SK-N-MC (cell line): ENCODE results near the gene IGF2R.

Experiments used
- EZH2 ChIP-seq: fragments of 200-600 bp; sonication (generic); IDR thresholded peaks from one replicate; pipeline ENCODE4 v1.6.1; 2017; ENCODE audit warnings: antibody characterized with exemption
- FOXP2 ChIP-seq: optimal IDR thresholded peaks from 2 replicates; pipeline ENCODE3; 2011; ENCODE audit warnings: mild to moderate bottlenecking, moderate library complexity; ENCODE audit not compliant: insufficient read depth; ENCODE audit errors: extremely low read length, control extremely low read depth
- POLR2AphosphoS5 ChIP-seq: IDR thresholded peaks from 2 replicates; pipeline ENCODE4 v1.6.1; 2012; ENCODE audit warnings: mild to moderate bottlenecking, low read depth, low read length, borderline replicate concordance

GRCh38 chr6:160036790-160037206 is 67.9 kb downstream of the IGF2R start:
- no peak for TF ChIP-seq EZH2
- no peak for TF ChIP-seq POLR2AphosphoS5
- no peak for TF ChIP-seq FOXP2
